Esophagus muscularis mucosa (tissue), 4 donors: ENCODE data around the gene ARID1B. TPM values are rescaled to one million over a fixed set of nuclear protein-coding genes. Genes with fewer than 3 reads are reported as not detected.
A peak's percentile ranks its signal among the peaks of the same experiment; 100 is the strongest.

Experiments
- DNase-seq: peaks from one replicate; pipeline ENCODE4 v3.0.0-alpha.2; 2017; ENCODE audit errors: extremely low spot score
- H3K27ac ChIP-seq, 4 donors: fragments of 200-600 bp; sonication (generic); replicated peaks in 1 of 4; 1 replicate in 3 of 4; 2 replicates in 1 of 4; pipeline ENCODE4 v1.5.1; 2016 to 2019; ENCODE audit warnings: mild to moderate bottlenecking in 1 of 4
- H3K27me3 ChIP-seq, 4 donors: fragments of 200-600 bp; sonication (generic); one replicate each; pipeline versions ENCODE4 v1.5.1 to v1.6.0; 2016 to 2019
- H3K36me3 ChIP-seq, 4 donors: fragments of 200-600 bp; sonication (generic); one replicate each; pipeline ENCODE4 v1.5.1; 2016 to 2019
- H3K4me1 ChIP-seq, 4 donors: fragments of 200-600 bp; sonication (generic); one replicate each; pipeline ENCODE4 v1.5.1; 2016 to 2019
- H3K4me3 ChIP-seq, 4 donors: fragments of 200-600 bp; sonication (generic); 1 replicate in 2 of 4; 2 replicates in 2 of 4; pipeline ENCODE4 v1.5.1; 2016 to 2019; ENCODE audit warnings: mild to moderate bottlenecking in 4 of 4, moderate library complexity in 1 of 4
- H3K9me3 ChIP-seq, 4 donors: fragments of 200-600 bp; sonication (generic); 1 replicate in 3 of 4; 2 replicates in 1 of 4; pipeline ENCODE4 v1.5.1; 2016 to 2019
- EP300 ChIP-seq: sonication (generic); formaldehyde crosslinking; IDR thresholded peaks from one replicate; pipeline ENCODE4 v1.6.1; 2017; ENCODE audit warnings: antibody characterized with exemption
- POLR2A ChIP-seq: fragments of 450-650 bp; IDR thresholded peaks from one replicate; pipeline ENCODE4 v1.6.1; 2017; ENCODE audit warnings: antibody characterized with exemption, moderate library complexity, mild to moderate bottlenecking, low read depth
- POLR2AphosphoS5 ChIP-seq, 2 donors: sonication (generic); formaldehyde crosslinking; IDR thresholded peaks; one replicate each; pipeline ENCODE4 v1.6.1; 2017; ENCODE audit warnings: antibody characterized with exemption in 2 of 2
- WGBS: methylation state at CpG from one replicate; pipeline ENCODE4 v1.1.5; 2018; 5-methylcytosine and 5-hydroxymethylcytosine counted together
- intact Hi-C: fragments of 100-400 bp; cut with DNase I; formaldehyde crosslinking; loops from one replicate; pipeline ENCODE4 v1.15.1; 2023
- total RNA-seq, 4 donors: library from RNA; depleted of rRNA; stranded (reverse); fragments of >200 nt; gene quantifications; one replicate each; pipeline versions ENCODE4 v1.1.0 to v1.2.1, GENCODE V29; 2016
- TF ChIP-seq, protein P1 (sequence below), 3 experiments: fragments of 200-600 bp in 2 of 3; fragments of 450-650 bp in 1 of 3; sonication (generic) in 2 of 3; IDR thresholded peaks; one replicate each; pipeline ENCODE4 v1.5.1; 2017 to 2019; ENCODE audit warnings: antibody characterized with exemption in 3 of 3, mild to moderate bottlenecking in 2 of 3, moderate library complexity in 1 of 3

The ARID1B gene
- total RNA-seq, 4 donors from 2014 or later = 55.0 to 87.2 (median 72.7) TPM

DNA sequence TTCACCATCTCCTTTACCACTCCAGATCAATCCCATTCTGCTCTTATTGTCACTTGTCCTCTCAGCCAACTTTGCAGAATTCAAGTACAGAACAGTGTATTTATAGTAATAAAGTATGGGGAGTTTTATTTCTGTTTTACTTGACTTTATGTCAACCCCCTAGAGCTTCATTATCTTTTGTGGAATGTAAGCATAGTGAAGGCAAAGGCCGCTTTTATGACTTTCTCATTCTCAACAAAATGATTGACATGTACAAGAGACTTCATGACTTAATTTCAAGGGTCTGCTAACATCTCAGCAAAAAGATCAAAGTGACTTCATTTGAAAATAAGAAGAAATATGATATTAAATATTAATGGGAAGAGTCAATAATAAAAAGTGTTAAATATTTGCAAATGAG is 28.7 kb upstream of the ARID1B start:
- Histone ChIP-seq H3K4me1 (no peaks in the 10 kb centered on the region), H3K9me3 (no peaks in the 10 kb centered on the region), H3K27me3 (no peaks in the 10 kb centered on the region), H3K4me3 (no peak overlapping the region), H3K36me3 (no peaks in the 10 kb centered on the region), H3K27ac (no peak overlapping the region)
- intact Hi-C loops = no loop called here
- TF ChIP-seq, protein P1, sequence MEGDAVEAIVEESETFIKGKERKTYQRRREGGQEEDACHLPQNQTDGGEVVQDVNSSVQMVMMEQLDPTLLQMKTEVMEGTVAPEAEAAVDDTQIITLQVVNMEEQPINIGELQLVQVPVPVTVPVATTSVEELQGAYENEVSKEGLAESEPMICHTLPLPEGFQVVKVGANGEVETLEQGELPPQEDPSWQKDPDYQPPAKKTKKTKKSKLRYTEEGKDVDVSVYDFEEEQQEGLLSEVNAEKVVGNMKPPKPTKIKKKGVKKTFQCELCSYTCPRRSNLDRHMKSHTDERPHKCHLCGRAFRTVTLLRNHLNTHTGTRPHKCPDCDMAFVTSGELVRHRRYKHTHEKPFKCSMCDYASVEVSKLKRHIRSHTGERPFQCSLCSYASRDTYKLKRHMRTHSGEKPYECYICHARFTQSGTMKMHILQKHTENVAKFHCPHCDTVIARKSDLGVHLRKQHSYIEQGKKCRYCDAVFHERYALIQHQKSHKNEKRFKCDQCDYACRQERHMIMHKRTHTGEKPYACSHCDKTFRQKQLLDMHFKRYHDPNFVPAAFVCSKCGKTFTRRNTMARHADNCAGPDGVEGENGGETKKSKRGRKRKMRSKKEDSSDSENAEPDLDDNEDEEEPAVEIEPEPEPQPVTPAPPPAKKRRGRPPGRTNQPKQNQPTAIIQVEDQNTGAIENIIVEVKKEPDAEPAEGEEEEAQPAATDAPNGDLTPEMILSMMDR (IDR thresholded peaks at IDR 0.05) = no peak
- TF ChIP-seq POLR2A = no peak
- no peak for TF ChIP-seq EP300
- no peak for TF ChIP-seq POLR2AphosphoS5 (IDR thresholded peaks at IDR 0.05)
- WGBS = 91% methylated on average over 1 of the region's 1 CpG
- no peak for DNase-seq

DNA sequence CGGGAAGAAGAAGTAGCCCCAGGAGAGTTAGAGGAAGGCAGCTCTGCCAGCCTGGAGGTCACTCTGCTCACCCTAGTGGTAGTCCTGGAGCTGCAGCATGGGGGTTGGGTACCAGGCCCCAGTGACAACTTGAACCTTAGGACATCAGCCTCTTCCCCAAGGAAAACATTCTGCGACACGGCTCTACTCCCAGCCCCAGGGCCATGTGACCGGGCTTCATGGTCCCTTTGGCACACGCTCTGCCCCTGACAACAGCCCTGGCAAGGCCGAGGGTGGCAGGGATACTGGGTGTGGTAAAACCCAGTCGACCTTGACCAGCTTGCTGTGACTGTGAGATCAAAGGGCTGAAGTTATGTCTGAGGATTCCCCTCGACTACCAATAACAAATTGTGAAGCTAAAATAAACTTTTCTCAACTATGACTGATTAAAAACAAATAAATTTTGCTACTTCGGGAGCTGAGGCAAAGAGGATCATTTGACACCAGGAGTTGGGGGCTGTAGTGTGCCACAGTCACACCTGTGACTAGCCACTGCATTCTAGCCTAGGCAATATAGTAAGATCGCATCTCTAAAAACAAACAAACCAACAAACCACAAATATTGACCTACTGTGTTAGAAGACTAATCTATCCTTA is 24.4 kb upstream of the ARID1B start:
- Histone ChIP-seq H3K4me3 (no peak overlapping the region), H3K4me1 (no peaks in the 10 kb centered on the region), H3K27me3 (no peaks in the 10 kb centered on the region), H3K36me3 (no peaks in the 10 kb centered on the region), H3K9me3 (no peaks in the 10 kb centered on the region), H3K27ac (no peak overlapping the region)
- WGBS = 68% methylated on average over 10 of the region's 10 CpGs
- no peak for TF ChIP-seq POLR2A
- TF ChIP-seq, protein P1 (IDR thresholded peaks at IDR 0.05) = peak in 1 of 3 experiments; percentile 14
- intact Hi-C loops = no loop called here
- no peak for DNase-seq

DNA sequence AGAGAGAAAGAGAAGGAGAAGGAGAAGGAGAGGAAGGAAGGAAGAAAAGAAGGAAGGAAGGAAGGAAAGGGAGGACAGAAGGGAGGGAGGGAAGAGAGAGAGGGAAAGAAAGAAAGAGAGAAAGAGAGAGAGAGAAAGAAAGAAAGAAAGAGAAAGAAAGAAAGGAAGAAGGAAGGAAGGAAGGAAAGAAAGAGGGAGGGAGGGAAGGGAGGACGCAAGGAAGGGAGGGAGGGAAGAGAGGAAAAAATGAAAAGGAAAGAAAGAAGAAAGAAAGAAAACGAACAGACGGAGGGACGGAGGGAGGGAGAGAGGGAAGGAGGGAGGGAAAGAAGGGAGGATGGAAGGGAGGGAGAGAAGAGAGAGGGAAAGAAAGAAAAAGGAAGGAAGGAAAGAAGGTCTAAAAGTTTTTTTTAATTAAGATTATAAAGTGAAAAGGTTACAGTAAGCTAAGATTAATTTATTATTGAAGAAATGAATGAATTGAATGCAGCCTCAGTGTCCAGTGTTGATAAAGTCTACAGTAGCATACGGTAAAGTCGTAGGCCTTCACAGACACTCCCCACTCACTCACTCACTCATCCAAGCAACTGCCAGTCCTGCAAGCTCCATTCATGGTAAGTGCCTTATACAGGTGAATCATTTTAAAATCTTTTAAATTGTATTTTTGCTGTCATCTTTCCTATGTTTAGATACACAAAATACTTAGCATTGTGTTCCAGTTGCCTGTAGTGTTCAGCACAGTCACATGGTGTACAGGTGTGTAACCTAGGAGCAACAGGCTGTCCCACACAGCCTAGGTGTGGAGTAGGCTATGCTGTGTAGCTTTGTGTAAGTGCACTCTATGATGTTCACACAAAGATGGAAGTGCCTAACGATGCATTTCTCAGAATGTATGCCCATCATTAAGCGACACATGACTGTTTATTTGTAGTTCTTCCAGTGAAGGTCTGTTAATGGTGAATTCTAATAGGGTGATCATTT is 20.3 kb upstream of the ARID1B start:
- no peak overlapping the region for H3K27ac ChIP-seq
- H3K4me3 ChIP-seq = no peak overlapping the region
- no peaks in the 10 kb centered on the region for H3K36me3 ChIP-seq
- H3K4me1 ChIP-seq = no peaks in the 10 kb centered on the region
- 94% methylated on average over 8 of the region's 8 CpGs for WGBS
- H3K9me3 ChIP-seq = no peaks in the 10 kb centered on the region
- intact Hi-C loops = no loop called here
- no peaks in the 10 kb centered on the region for H3K27me3 ChIP-seq
- DNase-seq = no peak
- TF ChIP-seq EP300 (no peak), POLR2AphosphoS5 (IDR thresholded peaks at IDR 0.05) (no peak), POLR2A (no peak)
- TF ChIP-seq, protein P1 (IDR thresholded peaks at IDR 0.05) = no peak

DNA sequence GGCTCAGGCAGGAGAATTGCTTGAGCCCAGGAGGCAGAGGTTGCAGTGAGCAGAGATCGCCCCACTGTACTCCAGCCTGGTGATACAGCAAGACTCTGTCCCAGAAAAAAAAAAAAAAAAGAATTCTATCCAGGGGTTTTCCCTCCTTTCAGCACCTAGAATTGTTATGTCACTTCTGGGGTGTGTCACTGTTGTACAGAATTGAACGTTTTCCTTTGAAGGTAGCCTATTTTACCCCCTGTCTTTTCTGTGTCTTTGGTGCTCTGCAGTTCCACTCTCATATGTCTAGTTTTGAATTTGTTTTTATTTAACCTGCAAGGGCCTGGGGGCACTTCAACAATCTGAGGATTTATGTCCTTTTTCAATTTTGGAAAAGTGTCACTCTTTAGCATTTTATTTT is 19.3 kb upstream of the ARID1B start:
- intact Hi-C loops = no loop called here
- H3K27ac ChIP-seq = no peak overlapping the region
- TF ChIP-seq EP300 (no peak), POLR2A (no peak), POLR2AphosphoS5 (IDR thresholded peaks at IDR 0.05) (no peak)
- TF ChIP-seq, protein P1 (IDR thresholded peaks at IDR 0.05) = no peak

More for the DNA sequence above, 19.3 kb upstream of the ARID1B start:
- no peaks in the 10 kb centered on the region for H3K9me3 ChIP-seq
- H3K36me3 ChIP-seq = no peaks in the 10 kb centered on the region
- no peaks in the 10 kb centered on the region for H3K4me1 ChIP-seq
- H3K27me3 ChIP-seq = no peaks in the 10 kb centered on the region
- H3K4me3 ChIP-seq = no peak overlapping the region
- DNase-seq = no peak
- 69% methylated on average over 2 of the region's 2 CpGs for WGBS
